HepG2 (cell line): ENCODE measurements around the gene TRIM69. TPM values are rescaled to one million over a fixed set of nuclear protein-coding genes. Genes with fewer than 3 reads are reported as not detected.

Experiments
- ATAC-seq: fragments of 200-7000 bp; cut with Tn5 transposase; 3 replicates; pipeline ENCODE4 v1.9.1; 2020; ENCODE audit warnings: mild to moderate bottlenecking, moderate library complexity
- Bru-seq: library from RNA; stranded (reverse); fragments of 400-500 nt; gene quantifications from one replicate; lab custom pipeline; 2021; lab: Mats Ljungman, UMichigan
- BruChase-seq, 2 experiments: library from RNA; stranded (reverse); fragments of 400-500 nt; gene quantifications; one replicate each; lab custom pipeline; 2021; lab: Mats Ljungman, UMichigan
- BruUV-seq: library from RNA; stranded (reverse); fragments of 400-500 nt; replicated peaks from 2 replicates; lab custom pipeline; 2021; lab: Mats Ljungman, UMichigan
- CTCF ChIA-PET: fragments of 300-600 bp; formaldehyde crosslinking; extraction: SDS; loops from one replicate; lab custom pipeline; 2021; ENCODE audit warnings: low total read pairs, inconsistent platforms, low intra/inter-chr PET ratio; lab: Yijun Ruan, JAX
- POLR2A ChIA-PET: fragments of 350-600 bp; sonication (Branson Sonifier 250); formaldehyde crosslinking; loops from one replicate; lab custom pipeline; 2020; ENCODE audit warnings: antibody characterized with exemption, inconsistent platforms; lab: Yijun Ruan, JAX
- DNase-seq: peaks from one replicate; pipeline ENCODE4 v3.0.0-alpha.2; 2015; ENCODE audit warnings: low spot score
- FAIRE-seq: peaks from 3 replicates; lab custom pipeline; 2011; peaks lifted over from hg19 to GRCh38; lab: Jason Lieb, UNC
- H2AFZ ChIP-seq: one replicate; pipeline ENCODE4 v1.6.1; 2011; ENCODE audit warnings: low read length, inconsistent platforms
- H3K27ac ChIP-seq: fragments of 300-600 bp; 3 replicates; pipeline ENCODE4 v1.8.0; 2011; ENCODE audit warnings: mixed run types, mild to moderate bottlenecking, mixed read lengths, low read length, inconsistent platforms; ENCODE audit not compliant: insufficient read depth; ENCODE audit errors: extremely low read length
- H3K27me3 ChIP-seq, 2 experiments: fragments of 200-600 bp in 1 of 2; 2 replicates in 1 of 2; 3 replicates in 1 of 2; pipeline versions ENCODE4 v1.6.0 to v1.8.0; 2011; ENCODE audit warnings: low read length in 2 of 2, mild to moderate bottlenecking in 2 of 2, moderate library complexity in 2 of 2, inconsistent platforms in 1 of 2; ENCODE audit not compliant: insufficient read depth in 2 of 2, control insufficient read depth in 1 of 2
- H3K36me3 ChIP-seq, 2 experiments: fragments of 200-600 bp in 1 of 2; replicated peaks in 1 of 2; 2 replicates in 1 of 2; 3 replicates in 1 of 2; pipeline versions ENCODE4 v1.5.1 to v1.8.0; 2011; ENCODE audit warnings: low read length in 2 of 2, inconsistent platforms in 1 of 2; ENCODE audit not compliant: insufficient read depth in 2 of 2, control insufficient read depth in 1 of 2
- H3K4me1 ChIP-seq: 2 replicates; pipeline ENCODE4 v1.5.1; 2012; ENCODE audit warnings: low read length, inconsistent platforms; ENCODE audit not compliant: insufficient read depth
- H3K4me2 ChIP-seq: 2 replicates; pipeline ENCODE4 v1.6.0; 2011; ENCODE audit warnings: low read depth, low read length, inconsistent platforms
- H3K4me3 ChIP-seq, 3 experiments: fragments of 200-600 bp in 1 of 3; sonication (generic), shearing (Covaris generic) in 1 of 3; replicated peaks in 1 of 3; 2 replicates each; pipeline ENCODE4 v1.5.1; 2011 to 2016; ENCODE audit warnings: low read length in 3 of 3, inconsistent platforms in 2 of 3, low read depth in 2 of 3, mild to moderate bottlenecking in 2 of 3, control low read depth in 1 of 3, mixed read lengths in 1 of 3; ENCODE audit not compliant: insufficient read depth in 1 of 3
- H3K79me2 ChIP-seq: one replicate; pipeline ENCODE4 v1.6.1; 2011; ENCODE audit warnings: low read length, inconsistent platforms; ENCODE audit not compliant: insufficient read depth
- H3K9ac ChIP-seq: 2 replicates; pipeline ENCODE4 v1.6.0; 2011; ENCODE audit warnings: mild to moderate bottlenecking, low read depth, low read length, inconsistent platforms; ENCODE audit not compliant: insufficient read depth
- H3K9me3 ChIP-seq: 2 replicates; pipeline ENCODE4 v1.5.1; 2012; ENCODE audit warnings: mild to moderate bottlenecking, low read length
- H4K20me1 ChIP-seq: 2 replicates; pipeline ENCODE4 v1.6.0; 2011; ENCODE audit warnings: inconsistent platforms, mild to moderate bottlenecking, low read length, moderate library complexity; ENCODE audit not compliant: insufficient read depth
- ELF3 ChIP-seq: IDR thresholded peaks from 2 replicates; pipeline ENCODE4 v1.6.1; 2016; ENCODE audit warnings: missing genetic modification reagents, missing compliant biosample characterization
- ELF4 ChIP-seq: sonication (generic); formaldehyde crosslinking; IDR thresholded peaks from 2 replicates; pipeline ENCODE4 v1.5.0; 2020; ENCODE audit warnings: missing genetic modification reagents, mild to moderate bottlenecking, moderate library complexity, borderline replicate concordance
- HDAC2 ChIP-seq: sonication (generic); formaldehyde crosslinking; IDR thresholded peaks from 2 replicates; pipeline ENCODE4 v1.4.0; 2020; ENCODE audit warnings: missing genetic modification reagents
- IKZF4 ChIP-seq: sonication (generic); formaldehyde crosslinking; IDR thresholded peaks from 2 replicates; pipeline ENCODE4 v1.5.1; 2020; ENCODE audit warnings: borderline replicate concordance, mild to moderate bottlenecking, low read depth, missing genetic modification reagents; ENCODE audit errors: not compliant biosample characterization
- KDM5B ChIP-seq: sonication (generic); formaldehyde crosslinking; IDR thresholded peaks from 2 replicates; pipeline ENCODE4 v1.4.0; 2020; ENCODE audit warnings: missing genetic modification reagents, mild to moderate bottlenecking, borderline replicate concordance
- PRDM10 ChIP-seq: sonication (generic); formaldehyde crosslinking; IDR thresholded peaks from 2 replicates; pipeline ENCODE4 v1.4.0; 2020; ENCODE audit warnings: low read depth, missing genetic modification reagents
- REPIN1 ChIP-seq: sonication (generic); formaldehyde crosslinking; IDR thresholded peaks from 2 replicates; pipeline ENCODE4 v1.8.0; 2022; ENCODE audit warnings: missing genetic modification reagents, low read depth, mild to moderate bottlenecking, borderline replicate concordance
- SIX4 ChIP-seq: sonication (generic); formaldehyde crosslinking; IDR thresholded peaks from 2 replicates; pipeline ENCODE4 v1.4.0; 2020; ENCODE audit warnings: missing genetic modification reagents
- ZC3H13 ChIP-seq: sonication (generic); formaldehyde crosslinking; IDR thresholded peaks from 2 replicates; pipeline ENCODE4 v1.8.1; 2023; ENCODE audit warnings: mild to moderate bottlenecking, missing genetic modification reagents, moderate library complexity
- ZFY ChIP-seq: sonication (generic); formaldehyde crosslinking; IDR thresholded peaks from 2 replicates; pipeline ENCODE4 v1.4.0; 2020; ENCODE audit warnings: missing genetic modification reagents
- ZNF234 ChIP-seq: sonication (generic); formaldehyde crosslinking; conservative IDR thresholded peaks from 2 replicates; pipeline ENCODE4 v1.5.1; 2020; ENCODE audit warnings: mild to moderate bottlenecking, missing genetic modification reagents
- ZNF264 ChIP-seq: sonication (generic); formaldehyde crosslinking; IDR thresholded peaks from 2 replicates; pipeline ENCODE4 v1.4.0; 2020; ENCODE audit warnings: missing genetic modification reagents
- WGBS: methylation state at CpG from one replicate; pipeline ENCODE4 v1.1.6; 2017; ENCODE audit warnings: low lambda C conversion rate; 5-methylcytosine and 5-hydroxymethylcytosine counted together
- in situ Hi-C: cut with HindIII; loops from 2 replicates; pipeline ENCODE4 v1.10.0; 2017; ENCODE audit warnings: low pct_unique_long_range_greater_than_20kb; ENCODE audit not compliant: extremely low pct_ligation_motif_present
- intact Hi-C: fragments of 100-400 bp; cut with micrococcal nuclease; formaldehyde crosslinking; loops from one replicate; pipeline ENCODE4 v1.10.0; 2022; ENCODE audit not compliant: unreplicated experiment
- long read RNA-seq, 2 experiments: library from RNA in 1 of 2; library from polyadenylated mRNA in 1 of 2; stranded (forward) in 1 of 2; unstranded in 1 of 2; transcript quantifications; one replicate each; pipeline ENCODE4 v2.0.0, GENCODE V29; 2019 to 2022
- polyA minus RNA-seq, 3 experiments: library from RNA; depleted of rRNA, polyadenylated mRNA; stranded (reverse); fragments of >200 nt; gene quantifications; 2 replicates each; pipeline ENCODE4 v1.2.3, GENCODE V29; 2011; ENCODE audit warnings: low replicate concordance in 1 of 3
- polyA plus RNA-seq, 8 experiments: library from polyadenylated mRNA; depleted of rRNA in 3 of 8; stranded (reverse) in 7 of 8; unstranded in 1 of 8; fragments of >200 nt; fragmentation: Illumina TruSeq in 4 of 8; extraction: Trizol in 4 of 8; gene quantifications; 2 replicates each; pipeline versions ENCODE4 v1.2.1 to v1.2.3, GENCODE V29; 2011 to 2016; ENCODE audit warnings: low read depth in 4 of 8, missing spikeins in 1 of 8, mixed read lengths in 1 of 8; ENCODE audit not compliant: insufficient read depth in 1 of 8
- total RNA-seq, 5 experiments: library from RNA; depleted of rRNA; stranded (reverse); fragments of >200 nt; fragmentation: Illumina TruSeq; extraction: Trizol; gene quantifications; 2 replicates each; pipeline ENCODE4 v1.2.3, GENCODE V29; 2016; ENCODE audit warnings: low read depth in 1 of 5

The TRIM69 gene, protein sequence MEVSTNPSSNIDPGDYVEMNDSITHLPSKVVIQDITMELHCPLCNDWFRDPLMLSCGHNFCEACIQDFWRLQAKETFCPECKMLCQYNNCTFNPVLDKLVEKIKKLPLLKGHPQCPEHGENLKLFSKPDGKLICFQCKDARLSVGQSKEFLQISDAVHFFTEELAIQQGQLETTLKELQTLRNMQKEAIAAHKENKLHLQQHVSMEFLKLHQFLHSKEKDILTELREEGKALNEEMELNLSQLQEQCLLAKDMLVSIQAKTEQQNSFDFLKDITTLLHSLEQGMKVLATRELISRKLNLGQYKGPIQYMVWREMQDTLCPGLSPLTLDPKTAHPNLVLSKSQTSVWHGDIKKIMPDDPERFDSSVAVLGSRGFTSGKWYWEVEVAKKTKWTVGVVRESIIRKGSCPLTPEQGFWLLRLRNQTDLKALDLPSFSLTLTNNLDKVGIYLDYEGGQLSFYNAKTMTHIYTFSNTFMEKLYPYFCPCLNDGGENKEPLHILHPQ
- total RNA-seq (2016; rRNA removed; fragmentation: Illumina TruSeq; extraction: Trizol) (2.6 and 4.0 TPM in 2 replicates), polyA plus RNA-seq (2011; rRNA removed) (2.7 and 3.2 TPM in 2 replicates), polyA minus RNA-seq (2011; rRNA and poly(A)+ RNA removed; ENCODE audit: low replicate concordance) (3.3 and 13.1 TPM in 2 replicates), Bru-seq, nascent RNA (percentile 24 among the genes with signal in this experiment), BruChase-seq, experiment 1, labeled RNA remaining after a 6-hour chase (percentile 30 among the genes with signal in this experiment), BruChase-seq, experiment 2, labeled RNA remaining after a 2-hour chase (percentile 27 among the genes with signal in this experiment)
- 2.6 and 3.3 TPM in 2 replicates for total RNA-seq (2016; cell fraction: cytosol; rRNA removed; fragmentation: Illumina TruSeq; extraction: Trizol; ENCODE audit: low read depth)
- 2.7 and 3.4 TPM in 2 replicates for total RNA-seq (2016; cell fraction: insoluble cytoplasmic fraction; rRNA removed; fragmentation: Illumina TruSeq; extraction: Trizol)
- 5.1 and 6.1 TPM in 2 replicates for total RNA-seq (2016; cell fraction: membrane; rRNA removed; fragmentation: Illumina TruSeq; extraction: Trizol)
- total RNA-seq (2016; cell fraction: nucleus; rRNA removed; fragmentation: Illumina TruSeq; extraction: Trizol) = 2.0 TPM in 2 replicates
- polyA plus RNA-seq (2011; cell fraction: cytosol; rRNA removed) = 2.1 and 2.9 TPM in 2 replicates
- 0.88 and 1.4 TPM in 2 replicates for polyA plus RNA-seq (2011; cell fraction: nucleus; rRNA removed)
- polyA plus RNA-seq (2012) = 2.3 and 2.6 TPM in 2 replicates
- 2.8 and 4.0 TPM in 2 replicates for polyA plus RNA-seq (2016; cell fraction: cytosol; fragmentation: Illumina TruSeq; extraction: Trizol; ENCODE audit: low read depth)
- polyA plus RNA-seq (2016; cell fraction: insoluble cytoplasmic fraction; fragmentation: Illumina TruSeq; extraction: Trizol; ENCODE audit: low read depth) = 5.4 and 8.8 TPM in 2 replicates
- 5.4 and 6.5 TPM in 2 replicates for polyA plus RNA-seq (2016; cell fraction: membrane; fragmentation: Illumina TruSeq; extraction: Trizol; ENCODE audit: low read depth)
- polyA plus RNA-seq (2016; cell fraction: nucleus; fragmentation: Illumina TruSeq; extraction: Trizol; ENCODE audit: insufficient read depth, low read depth) = 2.5 and 2.8 TPM in 2 replicates
- polyA minus RNA-seq (2011; cell fraction: cytosol; rRNA and poly(A)+ RNA removed) = 2.7 and 3.2 TPM in 2 replicates
- polyA minus RNA-seq (2011; cell fraction: nucleus; rRNA and poly(A)+ RNA removed) = 1.7 and 2.2 TPM in 2 replicates
- long read RNA-seq, experiment 1, partial matches to known transcripts = 0 of 4 reads
- long read RNA-seq, experiment 1, other reads (novel, unspliced or antisense) = 0 of 4 reads
- long read RNA-seq, experiment 2, transcript TRIM69-207 (2 exons, 3,190 nt) = major isoform, 8 of 13 reads
- long read RNA-seq, experiment 2, partial matches to known transcripts = 0 of 13 reads
- long read RNA-seq, experiment 2, other reads (novel, unspliced or antisense) = 5 of 13 reads

DNA sequence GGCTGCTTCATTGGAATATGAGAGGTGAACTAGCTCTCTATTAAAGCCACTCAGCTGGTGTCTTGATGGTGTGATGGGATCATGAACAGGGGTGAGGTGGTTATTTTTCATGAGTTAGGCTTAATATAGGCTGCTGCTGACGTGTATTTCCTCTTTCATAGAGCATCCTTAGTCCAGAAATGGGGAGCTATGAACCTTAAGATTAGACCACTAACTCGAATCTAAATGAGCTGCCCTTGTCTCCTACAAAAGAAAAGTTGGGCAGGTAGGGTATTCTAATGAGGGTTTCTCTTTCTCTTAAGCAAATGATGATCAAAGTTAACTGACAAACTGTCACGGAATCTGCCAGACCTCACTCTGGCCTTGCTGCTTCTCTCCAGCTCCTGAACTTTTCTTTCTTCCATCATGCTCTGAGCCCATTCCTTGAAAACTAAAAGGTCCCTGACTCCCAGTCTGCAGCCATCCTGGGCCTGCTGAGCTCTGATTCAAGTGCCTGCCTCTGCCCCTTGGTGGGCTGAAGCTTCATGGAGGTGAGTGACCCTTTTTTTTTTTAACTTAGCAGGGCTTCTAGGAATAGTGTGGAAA, at the start of gene TRIM69:
Gene TRIM69 (plus strand): TSS at position 348 of the 585 bp plus-strand sequence. CDS start 177 bp downstream, at position 525.
- Histone ChIP-seq H3K4me2 (no peak within 1 kb of the TSS), H3K9me3 (no peaks in the 10 kb centered on the region), H3K27ac (no peak within 1 kb of the TSS), H3K4me3 (no peak within 1 kb of the TSS), H2AFZ (no peak within 1 kb of the TSS), H4K20me1 (no peaks in the 10 kb centered on the region), H3K27me3 (no peaks in the 10 kb centered on the region), H3K9ac (no peak within 1 kb of the TSS), H3K79me2 (no peaks in the 10 kb centered on the region), H3K4me1 (no peaks in the 10 kb centered on the region), H3K36me3 (no peaks in the 10 kb centered on the region)
- ChIA-PET POLR2A (interaction anchor here (0.6 to 4.6 kb wide), 4 partner anchors 10 to 122 kb away, joined by 3 to 45 read pairs (median 18); partner anchors contain the start of genes B2M, PATL2 and SPG11), CTCF (no interaction called here)
- BruUV-seq = no TSS peak
- WGBS = 20% methylated on average over 3 of the region's 3 CpGs
- in situ Hi-C loops (loop anchor here (5.0 to 10.0 kb wide), 2 partner anchors 74 to 151 kb away; partner anchors contain the start of gene SPG11), intact Hi-C loops (loop anchor here (5.0 kb wide), 1 partner anchor 154 kb away; no protein-coding TSS in a partner anchor)
- no peak for ATAC-seq
- FAIRE-seq = no peak
- DNase-seq = no peak
- TF ChIP-seq ZNF264 (no peak), SIX4 (CRISPR knock-in tag) (no peak), ZC3H13 (CRISPR knock-in tag) (no peak), REPIN1 (CRISPR knock-in tag) (no peak), ZNF234 (CRISPR knock-in tag) (no peak), ELF3 (CRISPR knock-in tag) (no peak), KDM5B (CRISPR knock-in tag) (no peak), ZFY (no peak), IKZF4 (CRISPR knock-in tag) (no peak), ELF4 (no peak), HDAC2 (CRISPR knock-in tag) (no peak), PRDM10 (CRISPR knock-in tag) (no peak)
